DMS53 (cell line): ENCODE results near the gene NUP35.

Experiments used
- DNase-seq: peaks from one replicate; lab custom pipeline; 2025; lab: John Stamatoyannopoulos, UW

Gene NUP35

DNA sequence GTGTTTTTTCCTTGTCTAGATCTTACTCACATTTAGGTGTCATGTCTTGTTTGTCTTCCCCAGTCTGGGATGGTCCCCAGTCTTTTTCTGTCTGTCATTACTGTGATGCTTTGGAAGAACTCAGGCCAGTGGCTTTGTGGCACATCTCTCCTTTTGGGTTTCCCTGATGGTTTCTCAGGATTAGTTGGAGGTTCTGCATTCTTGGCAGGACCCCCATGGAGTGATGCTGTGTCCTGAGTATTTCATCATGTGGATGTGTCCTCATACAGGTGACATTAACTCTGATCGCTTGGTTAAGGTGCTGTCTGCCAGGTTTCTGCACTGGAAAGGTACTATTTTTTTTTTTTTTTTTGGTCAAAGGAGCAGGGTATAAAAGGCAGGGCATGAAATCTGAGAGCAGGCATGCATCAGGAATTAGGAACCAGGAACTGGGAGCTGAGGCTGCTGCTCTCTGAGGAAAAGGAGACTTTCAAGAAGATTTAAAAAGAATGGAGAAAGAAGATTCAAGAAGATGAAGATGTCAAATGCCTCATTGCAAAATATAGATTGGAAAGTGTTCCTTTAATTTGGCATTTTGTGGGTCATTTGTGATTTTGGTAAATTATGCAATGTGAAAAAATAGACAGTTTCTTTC, 85.3 kb downstream of the NUP35 start:
- DNase-seq: no peak
